Measurements from ENCODE around the gene STK17B. TPM values are rescaled to one million over a fixed set of nuclear protein-coding genes. Genes with fewer than 3 reads are reported as not detected.

STK17B gene
- total and polyA plus RNA-seq, 9 of the 15 experiments (the other 6 are each of a cell fraction or from before 2014, with no cell fraction given): 2.3 to 17.7 (median 8.5) TPM

DNA sequence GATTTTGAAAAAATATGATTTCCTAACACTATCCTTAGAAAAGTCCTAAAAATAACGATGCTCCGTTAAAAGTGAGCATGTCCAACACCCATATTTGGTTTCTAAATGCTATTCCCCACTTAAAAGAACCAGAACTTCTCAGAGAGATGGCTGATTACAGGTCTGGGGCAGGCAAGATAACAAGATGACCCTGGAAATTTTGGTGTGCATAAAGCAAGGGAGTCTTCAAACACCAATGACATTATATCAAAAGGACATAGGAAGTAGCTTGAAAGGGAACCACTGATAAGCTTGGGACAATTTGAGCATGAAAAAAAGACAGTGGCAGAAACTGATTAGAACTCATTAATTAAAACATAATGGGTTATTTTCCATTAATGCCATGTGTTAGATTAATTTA, 17.9 kb downstream of the STK17B start (continued):
- TF ChIP-seq, protein P1, sequence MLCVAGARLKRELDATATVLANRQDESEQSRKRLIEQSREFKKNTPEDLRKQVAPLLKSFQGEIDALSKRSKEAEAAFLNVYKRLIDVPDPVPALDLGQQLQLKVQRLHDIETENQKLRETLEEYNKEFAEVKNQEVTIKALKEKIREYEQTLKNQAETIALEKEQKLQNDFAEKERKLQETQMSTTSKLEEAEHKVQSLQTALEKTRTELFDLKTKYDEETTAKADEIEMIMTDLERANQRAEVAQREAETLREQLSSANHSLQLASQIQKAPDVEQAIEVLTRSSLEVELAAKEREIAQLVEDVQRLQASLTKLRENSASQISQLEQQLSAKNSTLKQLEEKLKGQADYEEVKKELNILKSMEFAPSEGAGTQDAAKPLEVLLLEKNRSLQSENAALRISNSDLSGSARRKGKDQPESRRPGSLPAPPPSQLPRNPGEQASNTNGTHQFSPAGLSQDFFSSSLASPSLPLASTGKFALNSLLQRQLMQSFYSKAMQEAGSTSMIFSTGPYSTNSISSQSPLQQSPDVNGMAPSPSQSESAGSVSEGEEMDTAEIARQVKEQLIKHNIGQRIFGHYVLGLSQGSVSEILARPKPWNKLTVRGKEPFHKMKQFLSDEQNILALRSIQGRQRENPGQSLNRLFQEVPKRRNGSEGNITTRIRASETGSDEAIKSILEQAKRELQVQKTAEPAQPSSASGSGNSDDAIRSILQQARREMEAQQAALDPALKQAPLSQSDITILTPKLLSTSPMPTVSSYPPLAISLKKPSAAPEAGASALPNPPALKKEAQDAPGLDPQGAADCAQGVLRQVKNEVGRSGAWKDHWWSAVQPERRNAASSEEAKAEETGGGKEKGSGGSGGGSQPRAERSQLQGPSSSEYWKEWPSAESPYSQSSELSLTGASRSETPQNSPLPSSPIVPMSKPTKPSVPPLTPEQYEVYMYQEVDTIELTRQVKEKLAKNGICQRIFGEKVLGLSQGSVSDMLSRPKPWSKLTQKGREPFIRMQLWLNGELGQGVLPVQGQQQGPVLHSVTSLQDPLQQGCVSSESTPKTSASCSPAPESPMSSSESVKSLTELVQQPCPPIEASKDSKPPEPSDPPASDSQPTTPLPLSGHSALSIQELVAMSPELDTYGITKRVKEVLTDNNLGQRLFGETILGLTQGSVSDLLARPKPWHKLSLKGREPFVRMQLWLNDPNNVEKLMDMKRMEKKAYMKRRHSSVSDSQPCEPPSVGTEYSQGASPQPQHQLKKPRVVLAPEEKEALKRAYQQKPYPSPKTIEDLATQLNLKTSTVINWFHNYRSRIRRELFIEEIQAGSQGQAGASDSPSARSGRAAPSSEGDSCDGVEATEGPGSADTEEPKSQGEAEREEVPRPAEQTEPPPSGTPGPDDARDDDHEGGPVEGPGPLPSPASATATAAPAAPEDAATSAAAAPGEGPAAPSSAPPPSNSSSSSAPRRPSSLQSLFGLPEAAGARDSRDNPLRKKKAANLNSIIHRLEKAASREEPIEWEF (CRISPR knock-in tag; IDR thresholded peaks at IDR 0.05): no peak
- TF ChIP-seq RBM22 (IDR thresholded peaks at IDR 0.05; ENCODE audit: low read depth, low read length, poor library complexity, severe bottlenecking): no peak
- peak; percentile 78 for TF ChIP-seq KLF16 (IDR thresholded peaks at IDR 0.05)
- TF ChIP-seq FOS (IDR thresholded peaks at IDR 0.05; ENCODE audit: extremely low read depth, insufficient read length): no peak
- TF ChIP-seq, protein P2, sequence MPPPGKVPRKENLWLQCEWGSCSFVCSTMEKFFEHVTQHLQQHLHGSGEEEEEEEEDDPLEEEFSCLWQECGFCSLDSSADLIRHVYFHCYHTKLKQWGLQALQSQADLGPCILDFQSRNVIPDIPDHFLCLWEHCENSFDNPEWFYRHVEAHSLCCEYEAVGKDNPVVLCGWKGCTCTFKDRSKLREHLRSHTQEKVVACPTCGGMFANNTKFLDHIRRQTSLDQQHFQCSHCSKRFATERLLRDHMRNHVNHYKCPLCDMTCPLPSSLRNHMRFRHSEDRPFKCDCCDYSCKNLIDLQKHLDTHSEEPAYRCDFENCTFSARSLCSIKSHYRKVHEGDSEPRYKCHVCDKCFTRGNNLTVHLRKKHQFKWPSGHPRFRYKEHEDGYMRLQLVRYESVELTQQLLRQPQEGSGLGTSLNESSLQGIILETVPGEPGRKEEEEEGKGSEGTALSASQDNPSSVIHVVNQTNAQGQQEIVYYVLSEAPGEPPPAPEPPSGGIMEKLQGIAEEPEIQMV (tag; conservative IDR thresholded peaks at IDR 0.05; ENCODE audit: low read depth): no peak
- TF ChIP-seq CHD1 (IDR thresholded peaks at IDR 0.05; ENCODE audit: low read length): no peak
- peak; percentile 67 for TF ChIP-seq NCOR1 (IDR thresholded peaks at IDR 0.05)
- TF ChIP-seq CREM (IDR thresholded peaks at IDR 0.05; ENCODE audit: low read depth): 0 out of 2 replicates have a peak, but pooled peaks have one; percentile 19
- TF ChIP-seq, protein P3, sequence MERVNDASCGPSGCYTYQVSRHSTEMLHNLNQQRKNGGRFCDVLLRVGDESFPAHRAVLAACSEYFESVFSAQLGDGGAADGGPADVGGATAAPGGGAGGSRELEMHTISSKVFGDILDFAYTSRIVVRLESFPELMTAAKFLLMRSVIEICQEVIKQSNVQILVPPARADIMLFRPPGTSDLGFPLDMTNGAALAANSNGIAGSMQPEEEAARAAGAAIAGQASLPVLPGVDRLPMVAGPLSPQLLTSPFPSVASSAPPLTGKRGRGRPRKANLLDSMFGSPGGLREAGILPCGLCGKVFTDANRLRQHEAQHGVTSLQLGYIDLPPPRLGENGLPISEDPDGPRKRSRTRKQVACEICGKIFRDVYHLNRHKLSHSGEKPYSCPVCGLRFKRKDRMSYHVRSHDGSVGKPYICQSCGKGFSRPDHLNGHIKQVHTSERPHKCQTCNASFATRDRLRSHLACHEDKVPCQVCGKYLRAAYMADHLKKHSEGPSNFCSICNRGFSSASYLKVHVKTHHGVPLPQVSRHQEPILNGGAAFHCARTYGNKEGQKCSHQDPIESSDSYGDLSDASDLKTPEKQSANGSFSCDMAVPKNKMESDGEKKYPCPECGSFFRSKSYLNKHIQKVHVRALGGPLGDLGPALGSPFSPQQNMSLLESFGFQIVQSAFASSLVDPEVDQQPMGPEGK (CRISPR knock-in tag; IDR thresholded peaks at IDR 0.05; ENCODE audit: borderline replicate concordance): no peak
- TF ChIP-seq ILK (tag; IDR thresholded peaks at IDR 0.05; ENCODE audit: borderline replicate concordance, low read depth): no peak
- TF ChIP-seq MTA2 (IDR thresholded peaks at IDR 0.05; ENCODE audit: low read depth): 0 out of 2 replicates have a peak, but pooled peaks have one; percentile 12
- TF ChIP-seq MAZ (CRISPR knock-in tag; conservative IDR thresholded peaks at IDR 0.05 in 1 of 2, IDR thresholded peaks at IDR 0.05 in 1 of 2): no peak
- TF ChIP-seq, protein P4, sequence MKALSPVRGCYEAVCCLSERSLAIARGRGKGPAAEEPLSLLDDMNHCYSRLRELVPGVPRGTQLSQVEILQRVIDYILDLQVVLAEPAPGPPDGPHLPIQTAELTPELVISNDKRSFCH (CRISPR knock-in tag; IDR thresholded peaks at IDR 0.05): no peak
- TF ChIP-seq, protein P4 (tag; IDR thresholded peaks at IDR 0.05): no peak
- no peak for TF ChIP-seq PRPF4 (IDR thresholded peaks at IDR 0.05; ENCODE audit: insufficient read depth, low read depth, low read length, poor library complexity, severe bottlenecking)
- TF ChIP-seq STAG1 (CRISPR knock-in tag; IDR thresholded peaks at IDR 0.05; ENCODE audit: borderline replicate concordance): no peak
